ENCODE data around the gene RTF1. TPM values are rescaled to one million over a fixed set of nuclear protein-coding genes. Genes with fewer than 3 reads are reported as not detected.
"Not testable (repeated sequence)": the region's sequence is repeated elsewhere in the genome, so short reads cannot be mapped to it uniquely, and the experiment has no call there.

Gene RTF1
- total RNA-seq: 30.5 to 42.7 TPM (median 31.0 TPM) in 3 replicates
- long read RNA-seq, full-length matches to known transcripts: 73 of 115 reads
- long read RNA-seq, partial matches to known transcripts: 36 of 115 reads
- long read RNA-seq, other reads (novel, unspliced or antisense): 6 of 115 reads

GRCh38 chr15:41416742-41417417 is at the start of gene RTF1:
Gene RTF1 (plus strand): TSS chr15:41417095. CDS start chr15:41417116, 21 bp downstream.
- no peaks in the 10 kb centered on the region for H3K27me3 Mint-ChIP-seq (ENCODE audit: low read depth)
- H3K4me1 Mint-ChIP-seq (ENCODE audit: low read depth): peaks cover 36% of the 10 kb centered on the region
- TF ChIP-seq CTCF (IDR thresholded peaks at IDR 0.05): no peak
- DNase-seq (ENCODE audit: low spot score): peak; percentile 95
- peak within 1 kb of the TSS; percentile 84 for H3K4me3 Mint-ChIP-seq (ENCODE audit: unreplicated experiment)
- no peaks in the 10 kb centered on the region for H3K36me3 Mint-ChIP-seq (ENCODE audit: low read depth)
- no peaks in the 10 kb centered on the region for H3K9me3 Mint-ChIP-seq (ENCODE audit: low read depth)
- peak within 1 kb of the TSS; percentile 98 for H3K27ac Mint-ChIP-seq (ENCODE audit: unreplicated experiment)

GRCh38 chr15:41367418-41367817 is 49.5 kb upstream of the RTF1 start:
- Mint-ChIP-seq H3K27me3 (ENCODE audit: low read depth) (no peaks in the 10 kb centered on the region), H3K36me3 (ENCODE audit: low read depth) (no peaks in the 10 kb centered on the region), H3K4me1 (ENCODE audit: low read depth) (no peaks in the 10 kb centered on the region), H3K4me3 (ENCODE audit: unreplicated experiment) (no peak overlapping the region), H3K27ac (ENCODE audit: unreplicated experiment) (no peak overlapping the region), H3K9me3 (ENCODE audit: low read depth) (no peaks in the 10 kb centered on the region)
- no peak for TF ChIP-seq CTCF (IDR thresholded peaks at IDR 0.05)
- DNase-seq (ENCODE audit: low spot score): no peak

GRCh38 chr15:41377978-41378377 is 38.9 kb upstream of the RTF1 start:
- no peak for TF ChIP-seq CTCF (IDR thresholded peaks at IDR 0.05)
- Mint-ChIP-seq H3K4me1 (ENCODE audit: low read depth) (no peaks in the 10 kb centered on the region), H3K36me3 (ENCODE audit: low read depth) (no peaks in the 10 kb centered on the region), H3K4me3 (ENCODE audit: unreplicated experiment) (no peak overlapping the region), H3K27me3 (ENCODE audit: low read depth) (no peaks in the 10 kb centered on the region), H3K9me3 (ENCODE audit: low read depth) (no peaks in the 10 kb centered on the region), H3K27ac (ENCODE audit: unreplicated experiment) (no peak overlapping the region)
- no peak for DNase-seq (ENCODE audit: low spot score)

- not testable (repeated sequence) for H3K4me1 Mint-ChIP-seq (ENCODE audit: low read depth); H3K27me3 Mint-ChIP-seq (ENCODE audit: low read depth)
Observed at GRCh38 chr15:41383974-41384749, 32.7 kb upstream of the RTF1 start.

GRCh38 chr15:41387646-41388045 is 29.2 kb upstream of the RTF1 start:
- H3K4me1 Mint-ChIP-seq (ENCODE audit: low read depth): no peaks in the 10 kb centered on the region
- H3K27me3 Mint-ChIP-seq (ENCODE audit: low read depth): no peaks in the 10 kb centered on the region
- H3K36me3 Mint-ChIP-seq (ENCODE audit: low read depth): peaks cover 14% of the 10 kb centered on the region
- TF ChIP-seq CTCF (IDR thresholded peaks at IDR 0.05): no peak
- DNase-seq (ENCODE audit: low spot score): no peak
- no peak overlapping the region for H3K27ac Mint-ChIP-seq (ENCODE audit: unreplicated experiment)
- no peaks in the 10 kb centered on the region for H3K9me3 Mint-ChIP-seq (ENCODE audit: low read depth)
- no peak overlapping the region for H3K4me3 Mint-ChIP-seq (ENCODE audit: unreplicated experiment)

More at GRCh38 chr15:41383974-41384749, 32.7 kb upstream of the RTF1 start:
- not testable (repeated sequence) for H3K36me3 Mint-ChIP-seq (ENCODE audit: low read depth); H3K27ac Mint-ChIP-seq (ENCODE audit: unreplicated experiment); DNase-seq (ENCODE audit: low spot score); H3K4me3 Mint-ChIP-seq (ENCODE audit: unreplicated experiment); H3K9me3 Mint-ChIP-seq (ENCODE audit: low read depth)
